Cerebellar nuclear complex (tissue), 1 donor: ENCODE results near the gene FOXD1.
"Not testable (repeated sequence)": the region's sequence is repeated elsewhere in the genome, so short reads cannot be mapped to it uniquely, and the experiment has no call there.

Experiments used
- DNase-seq, 2 experiments: peaks; one replicate each; lab custom pipeline; 2025; lab: John Stamatoyannopoulos, UW

The FOXD1 gene

GRCh38 chr5:73415171-73415570, 33.4 kb downstream of the FOXD1 start:
- DNase-seq, result no peak

DNA sequence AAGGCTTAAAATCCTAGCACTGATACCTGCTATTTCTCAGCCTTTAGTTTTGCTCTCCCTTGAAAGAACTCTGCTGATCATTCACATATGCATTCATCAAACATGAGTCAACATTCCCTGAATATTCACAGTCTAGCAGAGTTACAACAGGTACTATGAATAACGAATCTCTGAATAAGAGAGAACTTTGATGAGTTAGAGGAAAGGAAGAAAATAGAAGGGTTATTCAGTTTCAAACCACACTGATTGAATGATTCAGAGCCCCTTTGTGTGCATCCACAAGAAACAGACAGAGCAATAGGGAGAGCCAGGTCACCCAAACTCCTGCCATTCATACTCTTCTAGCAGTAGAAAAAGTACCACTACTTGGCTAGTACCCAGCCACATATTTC, 36.0 kb downstream of the FOXD1 start:
- DNase-seq, result no peak

GRCh38 chr5:73411936-73412596, 36.5 kb downstream of the FOXD1 start:
- DNase-seq, result no peak

GRCh38 chr5:73409927-73410326, 38.6 kb downstream of the FOXD1 start:
- not testable (repeated sequence) for DNase-seq

GRCh38 chr5:73405691-73406090, 42.9 kb downstream of the FOXD1 start:
- no peak for DNase-seq

DNA sequence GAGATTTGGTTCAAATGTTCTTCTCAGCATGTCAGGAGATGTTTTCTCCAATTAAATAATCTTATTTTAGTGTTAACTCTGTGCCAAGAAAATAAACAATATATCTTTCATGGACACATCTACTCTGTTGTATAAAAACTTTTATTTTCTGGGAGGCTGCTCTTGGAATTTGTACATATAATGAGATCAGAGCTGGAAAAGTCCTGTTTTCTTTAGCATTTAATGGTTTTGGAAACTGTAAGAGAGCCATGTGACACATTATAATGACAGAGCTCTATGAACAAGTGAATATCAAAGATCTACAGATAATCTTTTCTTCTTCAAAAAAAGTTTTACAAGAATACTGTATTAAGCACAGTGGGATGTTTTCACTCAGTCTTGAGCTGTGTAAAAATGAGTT, 48.8 kb downstream of the FOXD1 start:
- no peak for DNase-seq
